HG03520 (cell line): ENCODE measurements around the gene VSNL1.

ENCODE experiments used
- ATAC-seq: cut with Tn5 transposase; IDR thresholded peaks from one replicate; pipeline ENCODE4 v1.9.1; 2021; ENCODE audit warnings: mild to moderate bottlenecking, moderate library complexity; ENCODE audit not compliant: unreplicated experiment

The VSNL1 gene

DNA sequence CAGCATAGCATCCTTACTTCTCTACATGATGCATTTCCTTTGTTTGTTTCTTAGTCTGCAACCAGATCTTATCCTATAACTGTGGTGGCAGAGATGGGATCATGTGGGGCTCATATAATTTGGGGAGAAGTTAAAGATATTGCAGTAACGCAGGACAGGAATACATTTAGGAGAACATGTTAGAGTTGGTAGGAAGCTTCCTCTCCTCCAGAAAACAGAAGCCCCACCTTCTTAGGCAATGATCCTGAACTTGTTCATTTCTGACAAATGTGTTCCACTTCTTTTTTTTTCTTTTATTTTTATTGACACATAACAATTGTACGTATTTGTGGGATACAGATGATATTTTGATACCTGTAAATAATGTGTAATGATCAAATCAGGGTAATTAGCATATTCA, 99.9 kb downstream of the VSNL1 start:
- ATAC-seq, result no peak

DNA sequence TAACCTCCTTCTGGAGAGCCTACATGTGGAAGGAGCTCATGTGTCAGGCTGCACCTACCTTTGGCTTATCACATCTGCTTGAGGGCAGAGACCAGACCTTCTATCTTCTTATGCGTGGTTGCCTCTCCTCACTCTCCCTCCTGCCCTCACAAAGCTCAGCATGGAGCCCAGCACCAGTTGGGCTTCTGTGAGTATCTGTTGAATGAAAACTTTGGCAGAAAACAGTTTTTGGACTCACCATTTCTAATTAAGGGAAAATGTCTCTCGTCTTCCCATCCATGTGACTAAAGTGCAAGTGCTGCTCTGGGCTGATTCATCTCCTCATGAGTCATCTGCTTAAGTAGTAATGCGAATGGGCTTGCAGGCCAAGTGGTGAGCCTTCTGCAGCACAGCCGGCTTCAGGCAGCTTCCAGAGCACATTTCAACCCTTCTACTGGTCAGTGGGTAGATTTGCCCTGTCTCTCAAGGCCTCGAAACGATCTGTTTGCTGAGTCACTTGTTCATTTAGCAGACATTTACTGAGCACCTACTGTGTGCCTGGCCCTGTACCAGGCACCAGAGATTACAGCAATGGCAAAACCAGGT, 102.6 kb downstream of the VSNL1 start:
- ATAC-seq, result no peak

DNA sequence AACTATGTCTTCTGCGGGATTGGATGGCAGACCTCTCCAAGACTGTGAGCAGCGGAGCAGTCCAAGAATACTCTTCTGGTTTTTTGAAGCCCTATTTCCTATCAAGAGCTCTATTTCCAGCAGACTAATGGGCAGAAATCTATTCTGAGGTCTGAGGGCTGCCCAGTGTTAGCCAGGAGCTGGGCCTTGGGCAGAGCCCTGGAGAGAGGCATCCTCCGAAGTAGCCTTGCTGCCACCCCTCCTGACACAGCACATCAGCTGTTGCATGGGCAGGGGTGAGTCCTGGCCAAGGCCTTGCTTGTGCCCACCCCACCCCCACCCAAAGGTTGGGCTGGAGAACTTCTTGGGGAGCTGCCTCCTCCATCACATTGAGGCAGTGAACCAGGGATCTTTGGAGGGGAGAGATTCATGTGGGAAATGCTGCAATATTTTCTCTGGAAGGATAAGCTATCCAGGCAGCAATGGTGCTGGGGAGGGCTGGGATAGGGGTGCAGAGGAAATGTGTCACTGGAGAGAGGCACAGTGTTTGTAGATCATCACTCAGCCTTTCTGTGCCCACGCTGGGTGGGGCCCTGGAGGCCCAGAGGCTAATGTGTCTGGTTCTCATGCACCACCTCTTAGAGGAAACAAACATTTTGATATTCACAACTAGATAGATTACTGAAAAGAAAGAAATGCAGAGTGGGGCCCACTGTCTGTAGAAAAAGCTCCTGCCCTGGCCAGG, 104.7 kb downstream of the VSNL1 start:
- ATAC-seq, result no peak

DNA sequence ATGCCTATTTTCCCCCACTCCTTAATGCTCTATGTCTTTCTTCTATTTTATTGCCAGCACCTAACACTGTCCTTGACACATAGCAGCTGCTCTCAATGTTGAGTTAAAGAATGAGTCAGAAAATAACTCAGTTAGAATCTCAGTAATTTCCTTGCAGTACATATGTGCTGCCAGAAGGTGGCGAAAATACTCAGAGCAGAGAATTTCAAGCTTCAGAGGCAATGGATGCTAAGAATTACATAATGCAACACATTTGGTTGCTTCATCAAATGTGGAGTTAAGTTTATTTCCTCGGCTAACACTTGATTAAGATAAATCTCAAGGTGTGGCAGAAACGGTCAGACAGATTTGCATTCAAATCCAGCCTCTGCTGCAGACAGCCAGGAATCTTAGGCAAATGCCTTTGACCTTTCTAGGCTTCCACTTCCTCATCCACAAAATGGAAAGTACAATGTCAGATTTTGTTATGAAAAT, 105.6 kb downstream of the VSNL1 start:
- ATAC-seq, result peak; percentile 84

DNA sequence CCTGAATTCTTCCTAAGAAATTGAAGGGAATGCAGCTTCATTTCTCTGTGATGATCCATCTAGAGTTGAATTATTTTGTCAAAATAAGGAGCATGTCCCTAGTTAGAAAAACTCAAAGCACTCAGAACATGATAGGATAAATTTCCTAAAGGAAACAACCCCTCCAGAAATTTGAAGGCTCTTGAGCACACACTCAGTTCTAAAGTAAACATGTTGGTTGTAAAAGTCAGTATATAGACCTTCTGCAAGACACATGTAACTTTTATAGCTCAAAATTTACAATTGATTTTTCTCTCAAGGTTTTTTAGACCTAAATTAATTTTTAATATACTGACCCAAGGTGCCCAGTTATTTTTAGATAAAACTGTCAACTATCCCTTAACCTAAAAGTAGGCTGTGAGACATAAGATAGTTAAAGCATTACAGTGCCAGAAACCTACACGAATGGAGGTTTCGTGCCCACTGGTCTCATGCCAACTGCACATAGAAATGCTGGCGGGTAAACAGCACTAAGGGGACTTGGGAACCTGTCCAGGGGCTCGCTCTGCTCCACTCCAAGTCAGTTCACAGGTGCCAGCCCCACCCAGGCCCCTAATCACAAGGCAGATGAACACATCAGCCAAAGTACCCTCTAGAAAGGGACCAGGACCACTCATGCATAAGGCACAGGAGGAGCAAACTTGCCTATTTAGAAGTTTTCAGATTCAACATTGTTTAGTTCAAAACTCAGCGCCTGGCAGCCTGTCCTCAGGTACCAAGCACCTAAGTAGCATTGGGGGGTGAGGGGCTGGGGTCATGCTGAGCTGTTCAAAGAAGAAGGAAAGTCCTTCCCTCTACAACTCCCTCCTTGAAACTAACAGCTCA, 106.6 kb downstream of the VSNL1 start:
- no peak for ATAC-seq

DNA sequence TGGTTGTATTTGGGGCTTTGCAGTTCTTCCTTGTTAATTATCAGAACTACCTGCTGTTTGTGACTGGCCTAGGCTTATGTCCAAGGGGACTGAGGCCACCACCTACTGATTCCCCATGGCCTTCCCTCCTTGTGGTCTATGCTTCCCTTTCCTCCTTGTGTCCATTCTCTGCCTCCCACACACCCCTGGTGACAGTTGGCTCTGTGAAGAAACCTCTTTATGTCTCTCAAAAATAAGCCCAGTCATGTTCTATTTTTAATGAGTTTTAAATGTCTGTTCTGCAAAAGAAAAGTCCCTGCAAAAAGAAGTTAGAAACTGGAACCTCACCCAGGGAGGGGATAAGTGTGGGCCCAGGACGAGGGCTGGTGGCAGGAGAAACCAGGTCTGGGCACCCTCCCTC, 108.1 kb downstream of the VSNL1 start:
- no peak for ATAC-seq

DNA sequence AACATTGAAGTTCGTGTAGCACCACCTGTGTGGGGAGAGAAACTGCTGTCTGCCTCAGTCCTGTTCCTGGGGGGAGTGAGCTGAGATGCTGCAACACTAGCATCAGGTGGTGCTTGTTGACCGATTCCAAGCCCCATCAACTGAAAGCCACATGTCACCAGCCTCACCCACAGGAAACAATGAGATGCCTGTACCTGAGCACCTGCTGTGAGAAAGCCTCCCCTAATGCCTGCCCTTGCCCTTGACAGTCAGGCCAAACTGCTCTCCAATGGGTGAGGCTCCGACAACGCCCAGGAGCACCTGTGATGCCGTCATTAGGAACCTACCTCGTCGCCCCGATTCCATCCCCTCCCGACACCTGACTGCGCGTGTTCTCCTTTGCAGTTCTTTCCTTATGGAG, 108.5 kb downstream of the VSNL1 start:
- no peak for ATAC-seq

DNA sequence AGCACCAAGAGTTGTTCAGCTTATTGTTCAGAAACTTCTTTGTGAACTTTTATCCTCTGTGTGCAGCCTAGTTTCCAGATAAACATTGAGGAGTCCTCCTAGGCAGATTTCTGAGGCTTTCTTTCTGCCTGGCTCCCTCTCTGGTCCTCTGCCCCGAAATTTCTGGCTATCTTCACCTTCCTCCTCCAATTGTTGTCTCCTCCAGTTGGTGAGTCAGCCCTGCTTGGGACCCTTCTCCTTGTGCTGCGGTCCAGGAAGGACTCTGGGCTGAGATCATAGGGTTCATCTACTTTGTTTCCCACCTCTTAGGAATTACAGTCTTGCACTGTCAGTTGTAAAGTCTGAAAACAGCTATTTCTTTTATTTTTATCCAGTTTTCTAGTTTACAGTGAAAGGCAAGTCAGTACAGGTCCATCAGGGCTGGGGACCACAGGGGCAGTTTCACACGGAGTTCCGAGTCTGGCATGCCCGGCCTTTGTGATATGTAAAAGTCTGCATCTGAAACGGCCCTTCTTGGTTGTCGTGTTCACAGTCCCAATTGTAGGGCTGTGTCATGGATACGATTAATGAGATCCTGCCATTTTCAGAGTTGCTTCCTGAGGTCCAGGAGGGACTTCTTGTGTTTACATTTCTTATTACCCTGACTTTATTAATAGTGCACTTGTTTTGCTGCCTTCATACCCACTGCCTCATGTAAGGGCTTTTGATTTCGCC, 112.3 kb downstream of the VSNL1 start:
- ATAC-seq, result no peak

DNA sequence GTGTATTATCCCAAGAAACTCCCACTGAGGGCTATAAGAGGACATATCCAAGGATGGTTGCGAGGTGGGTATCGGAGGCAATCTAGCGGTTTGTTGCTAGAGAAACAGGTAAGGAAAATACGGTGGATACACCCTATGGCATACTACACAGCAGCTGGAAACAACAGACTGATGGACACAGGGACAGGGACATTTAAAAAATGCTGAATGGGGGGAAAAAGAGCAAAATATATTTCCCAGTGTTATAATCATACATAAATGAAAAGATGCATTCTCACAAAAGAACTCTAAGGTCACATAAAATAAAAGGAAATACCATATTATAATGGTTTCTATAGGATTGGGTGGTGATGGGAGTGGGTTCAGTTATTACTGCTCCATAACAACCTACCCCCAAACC, 117.3 kb downstream of the VSNL1 start:
- ATAC-seq, result no peak

DNA sequence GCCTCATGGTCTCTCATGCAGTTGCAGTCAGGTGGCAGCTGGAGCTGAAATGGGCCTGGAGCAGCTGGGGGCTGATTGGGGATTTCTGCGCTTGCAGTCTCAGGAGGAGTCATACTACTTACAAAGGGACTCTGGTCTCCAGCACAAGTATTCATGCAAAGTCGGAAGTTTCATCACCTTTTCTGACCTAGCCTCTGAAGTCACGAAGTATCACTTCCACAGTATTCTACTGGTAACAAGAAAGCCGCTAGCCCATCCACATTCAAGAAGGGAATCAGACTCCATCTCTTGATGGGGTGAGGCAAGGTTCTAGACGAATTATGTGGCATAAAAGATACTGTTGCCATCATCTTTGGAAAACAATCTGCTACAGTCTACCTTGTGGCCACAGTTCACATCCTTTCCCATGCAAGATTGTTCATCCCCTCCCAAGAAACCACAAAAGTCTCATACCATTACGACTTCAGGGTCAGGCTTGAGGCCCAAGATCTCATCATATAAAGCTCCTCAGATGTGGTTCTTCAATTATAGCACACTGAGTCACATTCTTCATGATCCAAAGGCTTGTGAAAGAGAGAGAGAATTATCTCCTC, 117.9 kb downstream of the VSNL1 start:
- ATAC-seq, result peak; percentile 64

DNA sequence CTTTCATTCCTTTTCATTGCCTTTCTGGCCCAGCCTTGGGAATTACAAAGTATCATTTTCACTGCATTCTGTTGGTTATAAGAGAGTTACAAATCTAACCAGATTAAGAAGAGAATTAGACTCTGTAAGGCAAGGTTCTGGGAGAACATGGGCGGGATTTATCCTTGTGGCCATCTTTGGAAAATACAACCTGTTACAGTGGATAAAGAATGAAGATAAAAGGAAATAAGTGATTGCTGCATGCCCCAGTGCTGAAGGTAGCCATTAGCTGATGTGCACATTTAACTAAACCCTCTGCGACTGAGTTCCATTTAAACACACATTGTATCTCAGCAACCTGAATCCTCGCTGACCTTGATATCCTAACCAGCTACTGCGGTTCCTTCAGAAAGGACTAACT, 119.7 kb downstream of the VSNL1 start:
- ATAC-seq, result no peak

DNA sequence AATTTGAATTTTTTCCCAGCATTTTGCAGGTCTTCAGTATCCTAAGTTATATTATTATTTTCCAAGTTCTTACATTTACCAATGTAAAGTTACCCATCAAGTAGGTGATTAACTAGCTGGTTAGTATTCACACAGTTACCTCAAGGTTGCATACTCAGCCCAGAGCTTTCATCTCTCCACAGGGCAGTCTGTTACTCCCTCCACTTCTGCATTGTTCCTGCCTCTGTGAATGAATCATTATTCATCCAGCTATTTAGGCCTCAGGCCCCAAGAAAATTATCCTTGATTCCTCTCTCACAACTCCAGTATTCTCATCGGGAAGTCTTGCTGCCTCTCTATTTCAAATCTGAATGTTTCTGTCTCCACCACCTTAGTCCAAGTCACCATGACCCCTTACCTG, 121.0 kb downstream of the VSNL1 start:
- ATAC-seq, result no peak

DNA sequence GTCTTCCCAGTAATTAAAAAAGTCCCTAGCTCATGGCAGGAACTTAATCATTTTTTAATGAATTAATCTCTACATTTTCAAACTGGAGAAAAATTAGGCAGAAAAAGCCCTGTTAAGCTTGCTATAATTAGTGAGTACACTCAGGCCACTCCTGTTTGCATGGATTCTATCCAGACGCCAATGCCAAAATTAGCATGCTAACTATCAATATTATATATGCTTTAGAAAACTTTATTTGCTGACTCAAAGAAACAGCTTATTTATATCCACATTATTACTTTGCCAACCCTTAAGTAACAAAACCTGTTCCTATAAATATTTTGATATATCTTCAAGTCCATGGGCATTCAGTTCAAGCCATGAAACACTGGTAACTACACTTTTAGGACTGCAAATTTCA, 122.2 kb downstream of the VSNL1 start:
- no peak for ATAC-seq

DNA sequence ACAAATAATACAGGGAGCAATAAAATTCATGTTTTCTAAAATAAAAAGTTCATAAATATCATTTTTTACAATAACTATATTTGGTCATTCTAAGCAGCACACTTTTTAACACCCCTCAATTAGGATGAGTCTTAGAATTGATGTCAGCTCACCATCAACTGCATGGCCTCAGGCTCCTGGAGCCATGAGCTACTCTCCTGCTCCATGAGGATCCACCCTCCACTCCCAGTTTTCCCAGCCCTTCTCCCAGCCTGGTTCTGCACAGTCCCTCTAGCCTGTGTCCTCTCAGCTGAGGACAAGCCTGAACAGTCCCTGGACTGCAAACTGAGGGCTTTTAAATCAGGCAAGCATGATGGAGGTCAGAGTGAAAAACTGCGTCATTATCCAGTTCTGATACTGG, 124.0 kb downstream of the VSNL1 start:
- ATAC-seq, result no peak

DNA sequence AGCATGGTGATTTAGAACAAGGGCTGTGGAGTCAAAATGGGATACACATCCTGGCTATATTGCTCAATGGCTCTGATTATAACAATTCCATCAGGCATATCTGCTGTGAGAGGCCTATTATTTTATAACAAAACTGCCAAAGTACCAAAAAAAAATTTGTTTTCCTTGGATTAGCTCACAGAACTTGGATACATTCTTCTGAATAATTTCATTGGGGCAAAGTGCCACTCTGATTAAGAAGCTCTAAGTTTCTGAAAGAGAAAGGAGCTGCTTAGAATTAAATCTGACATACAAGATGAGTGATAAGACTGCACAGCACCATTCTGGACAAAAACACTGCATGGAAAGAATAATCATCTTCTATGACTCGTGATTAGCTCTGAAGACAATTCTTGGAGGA, 127.4 kb downstream of the VSNL1 start:
- ATAC-seq, result no peak

DNA sequence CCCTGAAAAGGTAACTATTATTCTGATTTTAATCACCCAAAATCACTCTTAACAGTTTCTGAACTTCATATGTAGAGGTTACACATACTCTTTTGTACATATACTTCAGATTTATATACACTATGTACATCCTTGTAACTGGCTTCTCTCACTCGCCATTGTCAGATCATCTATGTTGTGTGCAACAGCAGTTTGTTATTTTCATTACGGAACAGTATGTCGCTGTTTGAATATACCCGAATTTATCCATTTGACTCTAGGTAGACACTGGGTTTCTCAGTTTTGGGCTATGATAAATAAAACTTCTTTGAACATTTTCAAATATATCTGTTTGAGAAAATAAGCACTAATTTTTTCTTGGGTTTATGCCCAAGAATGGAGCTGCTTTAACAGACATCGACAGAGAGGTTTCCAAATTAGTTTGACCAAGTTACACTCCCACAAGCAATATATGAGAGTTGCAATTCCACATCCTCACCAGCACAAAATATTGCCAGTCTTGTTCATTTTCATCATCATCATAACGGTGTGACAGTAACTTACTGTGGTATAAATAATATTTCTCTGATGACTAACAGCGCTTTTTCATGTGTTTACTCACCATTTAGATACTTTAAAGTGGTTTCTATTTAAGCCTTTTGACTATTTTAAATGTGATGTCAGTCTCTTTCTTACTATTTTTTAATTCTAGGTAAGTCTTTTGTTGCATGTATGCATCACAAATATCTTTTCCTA, 132.3 kb downstream of the VSNL1 start:
- ATAC-seq, result no peak

DNA sequence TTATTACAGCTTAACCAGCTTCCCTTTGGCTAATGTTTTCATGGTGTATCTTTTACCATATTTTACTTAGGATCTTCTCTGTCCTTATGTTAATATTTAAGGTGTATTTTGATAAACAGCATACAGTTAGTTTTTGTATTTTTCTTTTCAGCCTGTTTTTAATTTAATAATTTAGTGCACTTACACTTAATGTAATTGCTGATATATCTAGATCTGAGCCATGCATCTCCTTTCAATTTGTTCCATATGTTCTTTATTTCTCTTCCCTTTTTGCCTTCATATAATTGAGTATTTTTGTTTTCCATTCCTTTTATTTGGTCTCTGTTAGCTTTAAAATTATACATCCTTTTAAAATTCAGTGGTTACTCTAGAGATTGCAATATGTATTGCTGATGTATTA, 134.3 kb downstream of the VSNL1 start:
- no peak for ATAC-seq

DNA sequence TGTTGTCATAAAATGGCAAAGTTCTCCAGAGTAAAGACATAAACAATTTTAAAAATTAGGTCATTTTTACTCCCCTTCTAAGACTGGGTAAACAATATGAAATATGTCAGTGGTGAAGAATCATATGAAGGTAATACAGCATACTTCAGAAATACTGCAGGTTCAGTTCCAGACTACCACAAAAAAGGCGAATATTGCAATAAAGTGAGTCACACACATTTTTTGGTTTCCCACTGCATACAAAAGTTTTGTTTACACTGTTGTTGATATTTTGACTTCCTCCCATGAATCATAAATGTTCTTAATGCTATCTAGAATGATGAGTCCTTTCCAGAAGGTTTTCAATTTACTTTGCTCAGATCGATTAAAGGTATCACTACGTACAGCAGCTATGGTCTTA, 139.6 kb downstream of the VSNL1 start:
- ATAC-seq, result no peak

DNA sequence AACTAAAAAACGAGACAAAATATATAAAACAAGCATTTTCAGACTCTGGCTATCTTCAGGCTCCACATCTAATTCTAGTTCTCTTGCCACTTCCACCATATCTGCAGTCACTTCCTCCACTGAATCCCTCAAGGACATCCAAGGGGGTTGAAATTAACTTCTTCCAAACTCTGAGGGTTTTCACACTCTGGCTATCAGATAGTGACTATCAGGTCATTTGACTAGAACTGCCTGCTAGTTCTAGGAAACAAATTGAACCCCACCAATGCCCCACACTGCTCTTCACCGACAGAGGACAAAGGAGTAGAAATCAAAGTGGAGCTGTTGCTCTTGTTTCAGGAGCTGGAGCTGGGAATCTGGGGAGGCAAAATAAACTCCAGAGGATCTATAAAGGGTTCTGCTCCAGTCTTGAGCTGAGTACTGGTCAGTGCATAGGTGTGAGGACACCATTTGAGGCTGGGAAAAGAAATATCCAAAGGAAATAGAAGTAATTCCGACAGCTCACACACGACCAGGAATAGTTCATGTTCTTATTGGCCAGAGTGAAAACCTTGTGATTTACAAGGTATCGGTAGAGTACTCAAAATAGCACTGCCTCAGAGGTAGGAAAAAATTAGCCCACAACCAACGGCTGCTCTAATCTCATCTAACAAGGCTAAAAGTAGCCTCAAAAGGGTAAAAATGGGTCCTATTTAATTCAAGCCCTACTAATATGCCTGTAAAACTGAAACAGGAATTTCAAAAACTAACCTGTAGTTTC, 141.8 kb downstream of the VSNL1 start:
- ATAC-seq, result no peak
